ENCODE measurements around the gene CCDC186. TPM values are rescaled to one million over a fixed set of nuclear protein-coding genes. Genes with fewer than 3 reads are reported as not detected.

CCDC186 gene
- total RNA-seq, 1 donor from 2014 or later = 33.1 TPM

DNA sequence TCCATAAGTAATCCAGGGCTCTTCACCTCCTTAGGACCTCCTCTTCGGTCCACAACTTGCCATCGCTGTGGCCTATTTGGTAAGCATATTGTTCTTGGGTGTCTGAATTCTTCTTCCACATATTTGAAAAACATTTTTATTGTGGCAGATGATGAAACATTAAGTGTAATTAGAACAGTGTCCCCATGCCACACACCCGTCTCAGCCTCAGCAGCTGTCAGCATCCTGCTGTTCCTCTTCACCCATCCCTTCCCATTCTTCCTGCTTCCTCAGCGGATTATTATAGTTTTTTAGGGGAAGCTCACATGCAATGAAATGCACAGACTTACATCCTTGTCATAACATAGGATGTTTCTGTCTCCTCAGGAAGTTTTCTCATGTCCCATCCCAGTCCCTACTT is 25.2 kb upstream of the CCDC186 start:
- intact Hi-C loops (cut with DNase I) = no loop called here
- Histone ChIP-seq H3K9me3 (no peaks in the 10 kb centered on the region), H3K27ac (no peak overlapping the region), H3K27me3 (ENCODE audit: low read depth) (no peaks in the 10 kb centered on the region), H3K36me3 (no peaks in the 10 kb centered on the region), H3K4me3 (no peak overlapping the region), H3K4me1 (no peaks in the 10 kb centered on the region)
- TF ChIP-seq, protein P1, sequence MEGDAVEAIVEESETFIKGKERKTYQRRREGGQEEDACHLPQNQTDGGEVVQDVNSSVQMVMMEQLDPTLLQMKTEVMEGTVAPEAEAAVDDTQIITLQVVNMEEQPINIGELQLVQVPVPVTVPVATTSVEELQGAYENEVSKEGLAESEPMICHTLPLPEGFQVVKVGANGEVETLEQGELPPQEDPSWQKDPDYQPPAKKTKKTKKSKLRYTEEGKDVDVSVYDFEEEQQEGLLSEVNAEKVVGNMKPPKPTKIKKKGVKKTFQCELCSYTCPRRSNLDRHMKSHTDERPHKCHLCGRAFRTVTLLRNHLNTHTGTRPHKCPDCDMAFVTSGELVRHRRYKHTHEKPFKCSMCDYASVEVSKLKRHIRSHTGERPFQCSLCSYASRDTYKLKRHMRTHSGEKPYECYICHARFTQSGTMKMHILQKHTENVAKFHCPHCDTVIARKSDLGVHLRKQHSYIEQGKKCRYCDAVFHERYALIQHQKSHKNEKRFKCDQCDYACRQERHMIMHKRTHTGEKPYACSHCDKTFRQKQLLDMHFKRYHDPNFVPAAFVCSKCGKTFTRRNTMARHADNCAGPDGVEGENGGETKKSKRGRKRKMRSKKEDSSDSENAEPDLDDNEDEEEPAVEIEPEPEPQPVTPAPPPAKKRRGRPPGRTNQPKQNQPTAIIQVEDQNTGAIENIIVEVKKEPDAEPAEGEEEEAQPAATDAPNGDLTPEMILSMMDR (IDR thresholded peaks at IDR 0.05) = no peak
- DNase-seq = no peak
- no peak for ATAC-seq

DNA sequence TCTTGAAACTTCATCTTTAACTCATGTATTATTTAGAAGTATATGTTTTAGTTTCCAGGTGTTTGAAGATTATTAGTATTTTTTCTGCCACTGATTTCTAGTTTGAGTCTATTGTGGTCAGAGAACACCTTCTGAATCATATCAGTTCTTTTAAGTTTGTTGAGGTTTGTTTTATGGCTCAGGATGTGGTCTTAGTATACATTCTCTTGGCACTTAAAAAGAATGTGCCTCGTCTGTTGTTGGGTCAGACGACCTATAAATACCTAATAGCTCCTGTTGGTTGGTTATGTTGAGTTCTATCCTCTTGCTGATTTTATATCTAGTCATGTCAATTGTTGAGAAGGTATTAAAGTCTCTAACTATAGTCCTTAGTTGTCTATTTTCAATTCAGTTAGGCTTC is 21.1 kb upstream of the CCDC186 start:
- Histone ChIP-seq H3K9me3 (no peaks in the 10 kb centered on the region), H3K27ac (no peak overlapping the region), H3K36me3 (no peaks in the 10 kb centered on the region), H3K4me1 (no peaks in the 10 kb centered on the region), H3K4me3 (no peak overlapping the region), H3K27me3 (ENCODE audit: low read depth) (no peaks in the 10 kb centered on the region)
- DNase-seq = no peak
- TF ChIP-seq, protein P1 (IDR thresholded peaks at IDR 0.05) = no peak
- ATAC-seq = no peak
- intact Hi-C loops (cut with DNase I) = no loop called here

DNA sequence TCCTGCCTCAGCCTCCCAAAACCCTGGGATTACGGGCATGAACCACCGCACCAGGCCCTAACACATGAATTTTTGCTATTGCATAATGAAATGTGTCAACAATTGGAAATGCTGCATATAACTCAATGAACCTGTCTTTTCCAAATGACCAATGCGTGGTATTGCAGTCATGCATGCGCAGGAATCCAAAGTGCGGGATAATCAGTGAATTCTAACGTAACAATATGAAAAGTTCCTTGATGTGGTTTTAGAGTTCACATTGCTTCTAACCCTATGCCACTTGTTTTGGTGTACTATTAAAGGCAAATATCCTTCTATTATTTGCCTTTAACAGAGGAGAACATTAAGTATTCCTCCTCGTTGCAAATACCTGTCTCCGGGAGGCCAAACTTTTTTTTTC is 15.7 kb upstream of the CCDC186 start:
- no peaks in the 10 kb centered on the region for H3K4me1 ChIP-seq
- no peak overlapping the region for H3K4me3 ChIP-seq
- DNase-seq (no peak), ATAC-seq (peak; percentile 23 to 37)
- no peaks in the 10 kb centered on the region for H3K36me3 ChIP-seq
- H3K27ac ChIP-seq = no peak overlapping the region
- TF ChIP-seq, protein P1 (IDR thresholded peaks at IDR 0.05) = no peak
- no peaks in the 10 kb centered on the region for H3K9me3 ChIP-seq
- intact Hi-C loops (cut with DNase I) = no loop called here
- H3K27me3 ChIP-seq (ENCODE audit: low read depth) = no peaks in the 10 kb centered on the region

DNA sequence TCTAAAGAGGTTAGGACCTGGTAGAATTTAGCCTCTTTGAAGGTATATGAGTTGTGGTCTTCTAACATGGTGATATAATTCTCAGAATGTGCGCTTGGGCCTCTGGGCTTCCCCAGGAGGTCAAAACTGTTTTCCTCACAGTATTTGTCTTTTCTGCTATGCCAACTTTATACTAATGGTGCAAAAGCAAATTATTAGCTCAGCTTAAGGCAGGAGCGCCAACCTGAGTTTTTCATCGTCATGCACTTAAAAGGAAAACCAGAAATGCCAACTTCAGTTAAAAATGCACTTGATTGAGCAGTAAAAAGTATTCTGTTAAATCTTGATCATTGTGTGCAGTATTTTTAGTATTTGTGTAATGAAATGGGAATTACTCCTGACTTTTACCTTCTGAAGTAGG is 14.9 kb upstream of the CCDC186 start:
- intact Hi-C loops (cut with DNase I) = no loop called here
- Histone ChIP-seq H3K27me3 (ENCODE audit: low read depth) (no peaks in the 10 kb centered on the region), H3K36me3 (no peaks in the 10 kb centered on the region), H3K4me1 (no peaks in the 10 kb centered on the region), H3K27ac (no peak overlapping the region), H3K4me3 (no peak overlapping the region), H3K9me3 (no peaks in the 10 kb centered on the region)
- no peak for ATAC-seq
- TF ChIP-seq, protein P1 (IDR thresholded peaks at IDR 0.05) = no peak
- no peak for DNase-seq

DNA sequence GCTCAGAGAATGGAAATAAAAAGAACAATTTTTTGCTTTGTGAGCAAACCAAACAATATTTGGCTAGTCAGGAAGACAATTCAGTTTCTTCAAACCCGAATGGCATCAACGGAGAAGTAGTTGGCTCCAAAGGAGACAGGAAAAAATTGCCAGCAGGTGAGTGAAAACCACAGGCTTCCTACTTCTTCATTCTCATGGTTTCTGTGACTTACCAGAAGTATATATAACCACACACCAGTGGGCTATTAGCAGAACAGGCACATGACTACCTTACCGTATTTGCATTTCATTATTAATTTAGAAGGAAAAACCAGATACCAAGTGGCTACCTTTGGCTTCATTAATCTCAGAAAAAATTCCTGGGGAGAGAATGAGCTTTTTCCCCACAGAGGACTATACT is 14.0 kb upstream of the CCDC186 start:
- Histone ChIP-seq H3K36me3 (no peaks in the 10 kb centered on the region), H3K4me3 (no peak overlapping the region), H3K4me1 (no peaks in the 10 kb centered on the region), H3K9me3 (no peaks in the 10 kb centered on the region), H3K27ac (no peak overlapping the region), H3K27me3 (ENCODE audit: low read depth) (no peaks in the 10 kb centered on the region)
- intact Hi-C loops (cut with DNase I) = no loop called here
- ATAC-seq (no peak), DNase-seq (no peak)
- TF ChIP-seq, protein P1 (IDR thresholded peaks at IDR 0.05) = no peak

DNA sequence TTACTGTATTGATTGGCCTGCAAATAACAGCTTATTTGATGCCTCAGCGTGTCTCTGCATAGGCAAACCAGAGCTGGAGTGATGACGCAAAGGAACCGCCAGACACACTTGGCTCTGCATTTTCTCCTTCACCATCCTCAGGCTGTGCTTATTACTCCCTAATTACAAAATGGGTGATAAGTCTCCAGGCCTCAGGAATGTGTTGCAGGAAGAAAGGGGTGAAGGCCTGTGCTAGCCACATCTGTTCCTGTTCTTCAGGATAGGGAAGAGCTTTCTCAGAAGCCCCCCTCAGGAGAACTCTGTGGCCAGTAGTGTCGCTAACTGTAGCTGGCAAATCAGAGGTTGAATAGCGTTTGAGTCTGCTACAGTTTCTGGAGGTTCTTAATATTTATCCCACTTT is 10.3 kb upstream of the CCDC186 start:
- Histone ChIP-seq H3K4me3 (no peak overlapping the region), H3K4me1 (peaks cover 7% of the 10 kb centered on the region), H3K27me3 (ENCODE audit: low read depth) (no peaks in the 10 kb centered on the region), H3K36me3 (no peaks in the 10 kb centered on the region), H3K27ac (no peak overlapping the region), H3K9me3 (no peaks in the 10 kb centered on the region)
- ATAC-seq = no peak
- DNase-seq = no peak
- TF ChIP-seq, protein P1 (IDR thresholded peaks at IDR 0.05) = no peak
- intact Hi-C loops (cut with DNase I) = no loop called here

Data from lower lobe of right lung (tissue), 2 donors.